Measurements from ENCODE around the gene KRTAP10-1.

Gene KRTAP10-1

DNA sequence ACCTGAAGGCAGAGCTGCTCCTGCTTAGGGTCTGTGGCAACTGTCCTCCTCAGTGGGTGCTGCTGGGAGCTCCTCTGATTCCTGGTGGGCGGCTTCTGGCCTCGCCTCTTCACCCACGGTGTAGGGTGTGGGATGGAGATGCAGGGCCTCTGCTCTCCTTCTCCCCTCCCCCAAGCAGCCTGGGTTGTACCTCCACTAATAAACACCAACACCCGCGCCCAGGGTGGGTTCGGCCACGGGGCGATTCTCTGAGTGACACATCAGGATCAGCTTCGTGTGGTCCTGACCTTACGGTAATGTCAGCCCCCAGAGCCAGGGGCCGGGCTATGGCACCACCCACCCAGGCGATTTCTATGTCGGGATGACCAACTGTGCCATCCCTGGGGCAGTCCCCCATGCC, 23.7 kb downstream of the KRTAP10-1 start:
- Histone ChIP-seq H3K79me2 (ENCODE audit: control insufficient read depth, insufficient read depth, low read length) (no peaks in the 10 kb centered on the region), H4K8ac (ENCODE audit: low read depth, low read length) (no peak overlapping the region), H3K56ac (ENCODE audit: low read length) (no peak overlapping the region), H3K4me1 (ENCODE audit: control insufficient read depth, low read depth, low read length) (no peaks in the 10 kb centered on the region), H3K4me2 (ENCODE audit: low read length) (no peak overlapping the region), H3K79me1 (ENCODE audit: low read length) (no peaks in the 10 kb centered on the region), H3K9ac (ENCODE audit: low read length) (no peak overlapping the region), H3K4me3 (ENCODE audit: low read length) (no peak overlapping the region), H3K27me3 (ENCODE audit: insufficient read depth, low read length, poor library complexity) (no peaks in the 10 kb centered on the region), H3K27ac (ENCODE audit: low read depth, low read length) (no peak overlapping the region), H4K5ac (ENCODE audit: low read length) (no peak overlapping the region), H2BK15ac (replicated peaks; ENCODE audit: low read depth) (no peak overlapping the region), H2BK120ac (ENCODE audit: low read depth, low read length) (no peak overlapping the region), H3K4ac (ENCODE audit: low read depth, low read length) (no peak overlapping the region), H3K18ac (ENCODE audit: low read length) (no peak overlapping the region), H2BK5ac (ENCODE audit: low read length) (no peak overlapping the region), H3K36me3 (ENCODE audit: control insufficient read depth, insufficient read depth, low read length) (no peaks in the 10 kb centered on the region), H3K23ac (ENCODE audit: low read length) (no peak overlapping the region), H2AK5ac (ENCODE audit: low read length) (no peak overlapping the region)
- WGBS (ENCODE audit: extremely low coverage, insufficient coverage, low lambda C conversion rate): no CpG with 5 or more reads among the region's 13 CpGs
- no peak for DNase-seq

DNA sequence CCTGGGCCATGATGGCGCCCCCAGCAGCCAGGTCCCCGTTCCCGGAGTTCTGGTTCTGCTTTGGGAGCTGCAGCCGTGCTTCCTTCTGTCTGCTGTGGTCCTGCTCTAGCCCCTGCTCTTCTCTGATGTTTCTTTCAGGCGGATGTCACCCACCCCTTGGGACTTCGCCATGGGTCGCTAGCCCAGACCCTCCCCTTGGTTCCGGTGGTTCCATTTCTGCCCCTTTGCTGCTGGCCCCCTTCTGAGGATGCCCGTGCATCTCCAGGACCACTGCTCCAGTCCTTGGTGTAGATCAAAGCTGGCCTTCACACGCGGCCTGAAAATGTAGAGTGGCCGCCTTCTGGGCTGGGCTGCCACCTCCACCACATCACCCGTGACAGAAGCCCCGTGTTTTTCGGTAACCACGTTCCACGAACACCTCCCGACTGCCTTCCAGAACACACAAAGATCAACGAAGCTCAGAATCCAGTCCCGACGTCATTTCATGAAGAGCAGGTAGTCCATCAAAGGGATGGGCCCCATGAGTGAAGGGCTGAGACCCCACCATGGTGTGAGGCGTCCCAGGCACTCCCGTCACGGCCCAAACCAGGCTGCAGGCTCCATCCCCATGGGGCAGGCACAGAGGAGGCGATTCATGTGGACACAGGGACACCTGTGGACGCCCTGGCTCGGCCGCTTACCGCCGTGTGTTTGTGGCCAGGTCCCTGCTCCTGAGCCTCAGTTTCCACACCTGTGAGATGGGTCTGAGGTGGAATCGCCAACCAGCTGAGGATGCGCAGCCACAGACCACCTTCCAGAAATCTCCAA, 24.4 kb downstream of the KRTAP10-1 start:
- Histone ChIP-seq H2BK120ac (ENCODE audit: low read depth, low read length) (no peak overlapping the region), H3K9ac (ENCODE audit: low read length) (no peak overlapping the region), H4K5ac (ENCODE audit: low read length) (no peak overlapping the region), H3K27ac (ENCODE audit: low read depth, low read length) (no peak overlapping the region), H2BK15ac (replicated peaks; ENCODE audit: low read depth) (no peak overlapping the region), H3K79me1 (ENCODE audit: low read length) (no peaks in the 10 kb centered on the region), H3K4me1 (ENCODE audit: control insufficient read depth, low read depth, low read length) (no peaks in the 10 kb centered on the region), H4K8ac (ENCODE audit: low read depth, low read length) (no peak overlapping the region), H3K56ac (ENCODE audit: low read length) (no peak overlapping the region), H2BK5ac (ENCODE audit: low read length) (no peak overlapping the region), H3K79me2 (ENCODE audit: control insufficient read depth, insufficient read depth, low read length) (no peaks in the 10 kb centered on the region), H2AK5ac (ENCODE audit: low read length) (no peak overlapping the region), H3K36me3 (ENCODE audit: control insufficient read depth, insufficient read depth, low read length) (no peaks in the 10 kb centered on the region), H3K4ac (ENCODE audit: low read depth, low read length) (no peak overlapping the region), H3K18ac (ENCODE audit: low read length) (no peak overlapping the region), H3K4me2 (ENCODE audit: low read length) (no peak overlapping the region), H3K27me3 (ENCODE audit: insufficient read depth, low read length, poor library complexity) (no peaks in the 10 kb centered on the region), H3K4me3 (ENCODE audit: low read length) (no peak overlapping the region), H3K23ac (ENCODE audit: low read length) (no peak overlapping the region)
- no peak for DNase-seq
- no CpG with 5 or more reads among the region's 32 CpGs for WGBS (ENCODE audit: extremely low coverage, insufficient coverage, low lambda C conversion rate)

DNA sequence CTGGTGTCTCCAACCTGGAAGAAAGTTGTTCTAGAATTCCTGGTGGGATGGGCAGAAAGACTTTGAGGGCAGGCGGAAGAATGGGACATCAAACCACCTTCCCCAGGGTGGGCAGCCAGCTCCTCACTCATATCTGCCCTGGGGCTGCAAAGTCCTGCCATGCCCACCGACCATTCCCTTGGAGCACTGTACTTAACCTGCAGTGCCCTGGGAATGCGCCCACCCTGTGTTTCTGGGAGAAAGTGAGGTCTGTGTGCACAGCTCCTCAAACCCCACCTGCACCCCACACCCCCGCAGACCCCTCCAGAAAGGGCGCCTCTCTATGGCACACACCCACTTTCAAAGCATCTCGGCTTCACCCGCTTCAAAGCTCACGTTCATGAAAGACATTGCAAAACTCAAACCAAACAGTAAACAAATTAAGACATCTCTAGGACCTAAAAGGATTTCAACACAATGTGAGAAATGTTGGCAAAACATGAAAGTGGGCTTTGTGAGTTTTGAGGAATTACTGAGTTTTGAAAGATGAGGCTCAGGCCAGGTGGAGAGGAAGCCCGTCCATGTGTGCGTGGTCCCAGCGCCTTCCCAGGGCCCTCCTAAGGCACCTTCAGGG, 25.1 kb downstream of the KRTAP10-1 start:
- Histone ChIP-seq H3K4me3 (ENCODE audit: low read length) (no peak overlapping the region), H3K4ac (ENCODE audit: low read depth, low read length) (no peak overlapping the region), H3K79me2 (ENCODE audit: control insufficient read depth, insufficient read depth, low read length) (no peaks in the 10 kb centered on the region), H3K4me1 (ENCODE audit: control insufficient read depth, low read depth, low read length) (no peaks in the 10 kb centered on the region), H3K56ac (ENCODE audit: low read length) (no peak overlapping the region), H3K23ac (ENCODE audit: low read length) (no peak overlapping the region), H2AK5ac (ENCODE audit: low read length) (no peak overlapping the region), H2BK5ac (ENCODE audit: low read length) (no peak overlapping the region), H4K5ac (ENCODE audit: low read length) (no peak overlapping the region), H3K36me3 (ENCODE audit: control insufficient read depth, insufficient read depth, low read length) (no peaks in the 10 kb centered on the region), H4K8ac (ENCODE audit: low read depth, low read length) (no peak overlapping the region), H3K9ac (ENCODE audit: low read length) (no peak overlapping the region), H3K18ac (ENCODE audit: low read length) (no peak overlapping the region), H3K27me3 (ENCODE audit: insufficient read depth, low read length, poor library complexity) (no peaks in the 10 kb centered on the region), H2BK15ac (replicated peaks; ENCODE audit: low read depth) (no peak overlapping the region), H3K79me1 (ENCODE audit: low read length) (no peaks in the 10 kb centered on the region), H2BK120ac (ENCODE audit: low read depth, low read length) (no peak overlapping the region), H3K27ac (ENCODE audit: low read depth, low read length) (no peak overlapping the region), H3K4me2 (ENCODE audit: low read length) (no peak overlapping the region)
- no CpG with 5 or more reads among the region's 11 CpGs for WGBS (ENCODE audit: extremely low coverage, insufficient coverage, low lambda C conversion rate)
- DNase-seq: no peak

DNA sequence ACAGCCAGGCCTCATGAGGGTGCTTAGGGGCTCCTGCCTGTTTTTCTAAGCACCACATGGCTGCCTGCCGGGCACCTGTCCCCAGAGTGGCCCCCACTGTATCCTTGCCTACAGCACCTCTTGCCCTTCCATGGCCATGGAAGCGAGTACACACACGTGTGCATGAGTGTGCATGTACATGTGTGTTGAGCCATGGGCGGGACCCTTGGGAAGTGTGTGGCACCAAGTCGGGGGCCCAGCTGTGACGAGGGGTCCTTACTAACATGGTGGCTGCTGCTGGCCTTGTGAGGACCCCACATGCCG, 25.8 kb downstream of the KRTAP10-1 start:
- H3K79me2 ChIP-seq (ENCODE audit: control insufficient read depth, insufficient read depth, low read length): no peaks in the 10 kb centered on the region
- H2BK15ac ChIP-seq (replicated peaks; ENCODE audit: low read depth): no peak overlapping the region
- H4K5ac ChIP-seq (ENCODE audit: low read length): no peak overlapping the region
- H3K4me1 ChIP-seq (ENCODE audit: control insufficient read depth, low read depth, low read length): no peaks in the 10 kb centered on the region
- H2AK5ac ChIP-seq (ENCODE audit: low read length): no peak overlapping the region
- no peaks in the 10 kb centered on the region for H3K27me3 ChIP-seq (ENCODE audit: insufficient read depth, low read length, poor library complexity)
- no peak overlapping the region for H3K4ac ChIP-seq (ENCODE audit: low read depth, low read length)
- H3K36me3 ChIP-seq (ENCODE audit: control insufficient read depth, insufficient read depth, low read length): no peaks in the 10 kb centered on the region
- no peaks in the 10 kb centered on the region for H3K79me1 ChIP-seq (ENCODE audit: low read length)
- no peak overlapping the region for H3K23ac ChIP-seq (ENCODE audit: low read length)
- H3K4me2 ChIP-seq (ENCODE audit: low read length): no peak overlapping the region
- H2BK120ac ChIP-seq (ENCODE audit: low read depth, low read length): no peak overlapping the region
- H3K27ac ChIP-seq (ENCODE audit: low read depth, low read length): no peak overlapping the region
- no peak for DNase-seq
- no peak overlapping the region for H3K18ac ChIP-seq (ENCODE audit: low read length)
- H3K9ac ChIP-seq (ENCODE audit: low read length): no peak overlapping the region
- no peak overlapping the region for H2BK5ac ChIP-seq (ENCODE audit: low read length)
- no CpG with 5 or more reads among the region's 7 CpGs for WGBS (ENCODE audit: extremely low coverage, insufficient coverage, low lambda C conversion rate)
- H4K8ac ChIP-seq (ENCODE audit: low read depth, low read length): no peak overlapping the region
- H3K4me3 ChIP-seq (ENCODE audit: low read length): no peak overlapping the region
- H3K56ac ChIP-seq (ENCODE audit: low read length): no peak overlapping the region

DNA sequence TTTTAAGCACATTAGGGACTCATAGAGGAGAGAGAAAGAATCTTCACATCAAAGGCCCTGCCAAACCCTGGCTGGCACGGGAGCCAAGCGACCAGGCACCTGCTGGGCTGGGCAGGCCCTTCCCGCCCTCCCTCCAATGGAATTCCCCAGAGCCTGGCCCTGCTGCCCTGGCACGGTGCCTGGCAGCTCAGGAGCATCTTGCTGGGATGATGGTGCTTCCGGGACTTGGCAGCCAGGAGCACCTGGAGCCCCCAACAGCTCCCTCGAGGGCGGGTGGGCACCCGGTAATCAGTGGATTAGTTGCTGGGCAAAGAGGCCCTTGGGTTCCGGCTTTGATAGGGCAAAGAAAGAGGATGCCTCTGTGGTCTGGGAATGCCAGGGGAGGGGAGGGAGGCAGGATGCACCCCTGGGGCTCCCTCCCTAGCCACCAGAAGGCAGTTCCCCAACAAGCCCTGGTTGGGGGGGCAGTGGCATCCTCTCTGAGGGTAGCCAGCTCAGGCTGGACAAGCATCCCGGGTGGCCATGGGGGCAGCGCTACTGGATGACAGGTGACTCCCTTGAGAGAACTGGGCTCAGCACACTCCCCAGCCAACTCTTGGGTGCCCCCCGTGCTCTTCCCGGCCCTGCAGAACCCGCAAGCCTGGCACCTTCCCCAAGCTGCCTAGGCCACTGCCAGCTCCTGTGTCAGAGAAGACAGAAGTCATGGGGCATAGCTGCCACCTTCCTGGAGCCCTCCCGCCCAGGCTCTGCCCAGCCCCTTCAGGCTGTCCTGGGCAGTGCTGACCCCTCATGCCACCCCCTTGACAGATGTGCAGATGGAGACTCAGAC, 26.4 kb downstream of the KRTAP10-1 start:
- H2BK15ac ChIP-seq (replicated peaks; ENCODE audit: low read depth): no peak overlapping the region
- H3K9ac ChIP-seq (ENCODE audit: low read length): no peak overlapping the region
- no peaks in the 10 kb centered on the region for H3K27me3 ChIP-seq (ENCODE audit: insufficient read depth, low read length, poor library complexity)
- no peak overlapping the region for H2BK5ac ChIP-seq (ENCODE audit: low read length)
- no peak for DNase-seq
- no peak overlapping the region for H4K5ac ChIP-seq (ENCODE audit: low read length)
- no peak overlapping the region for H3K18ac ChIP-seq (ENCODE audit: low read length)
- H3K4me3 ChIP-seq (ENCODE audit: low read length): no peak overlapping the region
- H4K8ac ChIP-seq (ENCODE audit: low read depth, low read length): no peak overlapping the region
- no peaks in the 10 kb centered on the region for H3K36me3 ChIP-seq (ENCODE audit: control insufficient read depth, insufficient read depth, low read length)
- no peak overlapping the region for H3K27ac ChIP-seq (ENCODE audit: low read depth, low read length)
- H3K4me1 ChIP-seq (ENCODE audit: control insufficient read depth, low read depth, low read length): no peaks in the 10 kb centered on the region
- H3K79me1 ChIP-seq (ENCODE audit: low read length): no peaks in the 10 kb centered on the region
- H3K23ac ChIP-seq (ENCODE audit: low read length): no peak overlapping the region
- H3K79me2 ChIP-seq (ENCODE audit: control insufficient read depth, insufficient read depth, low read length): no peaks in the 10 kb centered on the region
- WGBS (ENCODE audit: extremely low coverage, insufficient coverage, low lambda C conversion rate): no CpG with 5 or more reads among the region's 15 CpGs
- H3K4ac ChIP-seq (ENCODE audit: low read depth, low read length): no peak overlapping the region
- no peak overlapping the region for H3K4me2 ChIP-seq (ENCODE audit: low read length)
- H2AK5ac ChIP-seq (ENCODE audit: low read length): no peak overlapping the region
- no peak overlapping the region for H3K56ac ChIP-seq (ENCODE audit: low read length)
- no peak overlapping the region for H2BK120ac ChIP-seq (ENCODE audit: low read depth, low read length)

Measured in mesendoderm (in vitro differentiated cells).